Heart right ventricle (tissue), 16 donors: Measurements from ENCODE around the gene ZFYVE21. TPM values are rescaled to one million over a fixed set of nuclear protein-coding genes. Genes with fewer than 3 reads are reported as not detected.

Source experiments
- ATAC-seq, 8 donors: fragments of 200-7000 bp; cut with Tn5 transposase; one replicate each; pipeline ENCODE4 v1.9.1; 2020; ENCODE audit warnings: mild to moderate bottlenecking in 8 of 8, moderate library complexity in 8 of 8, moderate number of reproducible peaks in 1 of 8
- DNase-seq, 2 donors: peaks; one replicate each; pipeline ENCODE4 v3.0.0-alpha.2; 2020
- H3K27ac ChIP-seq, 10 donors: fragments of 200-600 bp; sonication (generic) in 2 of 10; one replicate each; pipeline versions ENCODE4 v1.5.0 to v1.8.0; 2020 to 2022; ENCODE audit warnings: mild to moderate bottlenecking in 3 of 10
- H3K27me3 ChIP-seq, 7 donors: fragments of 200-600 bp; one replicate each; pipeline ENCODE4 v1.8.0; 2021 to 2022; ENCODE audit warnings: mild to moderate bottlenecking in 2 of 7
- H3K36me3 ChIP-seq, 9 donors: fragments of 200-600 bp; sonication (generic) in 1 of 9; one replicate each; pipeline versions ENCODE4 v1.5.0 to v1.8.0; 2020 to 2022; ENCODE audit warnings: mild to moderate bottlenecking in 2 of 9
- H3K4me1 ChIP-seq, 9 donors: fragments of 200-600 bp; sonication (generic) in 1 of 9; one replicate each; pipeline versions ENCODE4 v1.5.0 to v1.8.0; 2020 to 2022; ENCODE audit warnings: mild to moderate bottlenecking in 4 of 9
- H3K4me3 ChIP-seq, 10 donors: fragments of 200-600 bp; sonication (generic) in 2 of 10; one replicate each; pipeline versions ENCODE4 v1.5.0 to v1.8.0; 2020 to 2022; ENCODE audit warnings: mild to moderate bottlenecking in 7 of 10, moderate library complexity in 2 of 10
- H3K9me3 ChIP-seq, 11 donors: fragments of 200-600 bp in 10 of 11; sonication (generic) in 2 of 11; one replicate each; pipeline versions ENCODE4 v1.5.0 to v1.8.0; 2013 to 2022; ENCODE audit warnings: mild to moderate bottlenecking in 2 of 11, control low read depth in 1 of 11, moderate library complexity in 1 of 11
- CTCF ChIP-seq, 9 donors: fragments of 200-600 bp; sonication (generic) in 2 of 9; IDR thresholded peaks; one replicate each; pipeline versions ENCODE4 v1.5.0 to v1.8.0; 2021 to 2022; ENCODE audit warnings: antibody characterized with exemption in 9 of 9, mild to moderate bottlenecking in 5 of 9, moderate library complexity in 1 of 9
- WGBS, 2 donors: extraction: QIAGEN DNeasy Blood & Tissue Kit; methylation state at CpG; one replicate each; pipeline ENCODE4 v1.1.7; 2013; ENCODE audit warnings: inconsistent platforms in 1 of 2; 5-methylcytosine and 5-hydroxymethylcytosine counted together
- intact Hi-C, 10 donors: fragments of 100-400 bp; cut with DNase I; formaldehyde crosslinking; loops; one replicate each; pipeline versions ENCODE4 v1.11.1 to v1.14.2; 2022
- polyA plus RNA-seq, 2 donors: library from polyadenylated mRNA; stranded (reverse); fragments of 200-250 nt; gene quantifications; one replicate each; pipeline ENCODE4 v1.2.3, GENCODE V29; 2013
- total RNA-seq, 10 donors: library from RNA; stranded (reverse); fragmentation: NEBNext Ultra II Directional in 3 of 10; extraction: Animal tissue kit (Norgen Biotek cat#: 25700) in 3 of 10; gene quantifications; one replicate each; pipeline versions ENCODE4 v1.2.1 to v1.2.4, GENCODE V29; 2021 to 2023
- donor health status: Arrhythmogenic right ventricular cardiomyopathy.
- donor health status: ischemic (EF 13 %, LVEDD 7.1; RV severe dilation, severe dysfunction).
- donor health status: healthy with polysubstance abuse.
- donor health status: DM: no; HTN: yes; CAD: no.
- donor health status: DM: no; HTN: no; CAD: no.
- donor health status: ischemic (EF 25% LVEDD 6.9; RV normal size, moderate dysfunction).
- donor health status: ischemic (EF 25% LVEDD 5.7; RV mildly dilated, moderate dysfunction).
- donor health status: healthy.
- donor health status: DM: yes; HTN: yes; CAD: no.
- donor health status: Ischemic cardiomyopathy.
- donor health status: ischemic (EF 35%, LVEDD 5.7; RV mildly dilated, moderate dysfunction).
- donor health status: nonischemic (EF 11% LVEDD 7.7; RV severe dilation, severe dysfunction).
- donor health status: DM: yes; HTN: yes; CAD: no.
- donor health status: PGD.
- donor health status: ischemic (EF 29% LVEDD 5.4; RV normal size, mild dysfunction).
- donor health status: nonischemic (EF 23%, LVEDD 6.1; RV moderate dilation, normal function).

The ZFYVE21 gene
- total and polyA plus RNA-seq, 12 donors: 43.5 to 88.8 (median 54.5) TPM

DNA sequence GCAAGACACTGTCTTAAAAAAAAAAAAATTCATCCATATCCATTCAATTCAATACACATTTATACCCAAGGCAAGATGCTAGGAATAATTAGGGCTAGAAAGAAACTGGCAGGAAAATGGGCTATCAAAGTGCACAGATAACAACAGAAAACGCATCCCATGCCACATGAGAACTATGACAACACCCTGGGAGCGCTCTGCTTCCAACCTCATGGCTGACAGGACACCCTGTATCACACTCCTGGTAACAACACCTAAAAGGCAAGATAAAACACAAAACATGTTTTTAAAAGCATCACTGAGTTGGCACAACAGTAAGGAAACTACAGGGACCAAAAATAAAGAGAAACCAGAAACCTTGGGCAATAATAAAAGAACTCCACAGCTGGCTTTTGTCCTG lies 54.9 kb downstream of the ZFYVE21 start:
- no peak overlapping the region for H3K27ac ChIP-seq
- no peak for DNase-seq
- H3K4me3 ChIP-seq: no peak overlapping the region
- TF ChIP-seq CTCF (IDR thresholded peaks at IDR 0.05): no peak
- peaks cover 0 to 8% (median 0%) of the 10 kb centered on the region in 11 donors for H3K9me3 ChIP-seq
- WGBS, 2 donors: 67 to 72% methylated on average over 2 of the region's 2 CpGs
- H3K36me3 ChIP-seq: peaks cover 0 to 44% (median 0%) of the 10 kb centered on the region in 9 donors
- H3K4me1 ChIP-seq: peaks cover 0 to 29% (median 9%) of the 10 kb centered on the region in 9 donors
- ATAC-seq: peak in 1 of 8 donors; percentile 80
- no peaks in the 10 kb centered on the region for H3K27me3 ChIP-seq
- intact Hi-C loops: no loop called here

- TF ChIP-seq CTCF (IDR thresholded peaks at IDR 0.05): peak in 3 of 9 donors; percentile 12 to 22 (median 21)
- Histone ChIP-seq H3K4me1 (peaks cover 0 to 32% (median 8%) of the 10 kb centered on the region in 9 donors), H3K27ac (no peak overlapping the region), H3K36me3 (peaks cover 0 to 47% (median 0%) of the 10 kb centered on the region in 9 donors), H3K9me3 (peaks cover 0 to 8% (median 0%) of the 10 kb centered on the region in 11 donors), H3K27me3 (no peaks in the 10 kb centered on the region), H3K4me3 (no peak overlapping the region)
- intact Hi-C loops: no loop called here
- DNase-seq: no peak
- WGBS, 2 donors: 65 to 69% methylated on average over 4 of the region's 4 CpGs
- ATAC-seq: peak in 1 of 8 donors; percentile 27
These were observed 55.3 kb downstream of the ZFYVE21 start for GRCh38 chr14:103770902-103771301.

DNA sequence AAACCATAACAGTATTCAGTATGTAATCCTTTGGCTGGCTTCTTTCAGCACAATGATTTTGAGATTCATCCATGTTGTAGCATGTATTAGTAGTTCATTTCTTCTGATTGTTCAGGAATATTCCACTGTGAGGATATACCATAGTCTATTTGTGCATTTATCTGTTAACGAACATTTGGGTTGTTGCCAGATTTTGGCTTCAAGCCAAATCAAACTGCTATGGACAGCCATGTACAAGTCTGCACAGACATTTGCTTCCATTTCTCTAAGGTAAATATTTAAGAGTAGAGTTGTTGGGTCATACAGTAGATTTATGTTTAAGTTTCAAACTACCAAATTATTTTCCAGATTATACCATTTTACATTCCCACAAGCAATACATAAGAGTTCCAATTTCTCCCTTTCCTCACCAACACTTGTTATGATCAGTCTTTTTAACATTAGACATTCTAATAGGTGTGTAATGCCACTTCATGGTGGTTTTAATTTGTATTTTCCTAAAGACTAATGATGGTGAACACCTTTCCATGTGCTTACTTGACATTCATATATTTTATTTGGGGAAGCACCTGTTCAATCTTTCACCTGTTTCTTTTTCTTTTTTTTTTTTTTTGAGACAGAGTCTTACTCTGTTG lies 56.6 kb downstream of the ZFYVE21 start:
- Histone ChIP-seq H3K9me3 (peaks cover 0 to 8% (median 0%) of the 10 kb centered on the region in 11 donors), H3K4me1 (peaks cover 0 to 30% (median 11%) of the 10 kb centered on the region in 9 donors), H3K36me3 (peaks cover 0 to 51% (median 2%) of the 10 kb centered on the region in 9 donors), H3K27me3 (no peaks in the 10 kb centered on the region), H3K27ac (no peak overlapping the region), H3K4me3 (no peak overlapping the region)
- DNase-seq (no peak), ATAC-seq (no peak)
- no peak for TF ChIP-seq CTCF (IDR thresholded peaks at IDR 0.05)
- intact Hi-C loops: no loop called here
- WGBS, 2 donors: 37 to 38% methylated on average over 1 of the region's 1 CpG

- peaks cover 0 to 22% (median 7%) of the 10 kb centered on the region in 9 donors for H3K4me1 ChIP-seq
- no peak for ATAC-seq
- H3K27me3 ChIP-seq: no peaks in the 10 kb centered on the region
- peaks cover 0 to 64% (median 5%) of the 10 kb centered on the region in 9 donors for H3K36me3 ChIP-seq
- no peak overlapping the region for H3K4me3 ChIP-seq
- H3K27ac ChIP-seq: no peak overlapping the region
- peaks cover 0 to 8% (median 0%) of the 10 kb centered on the region in 11 donors for H3K9me3 ChIP-seq
- no peak for TF ChIP-seq CTCF (IDR thresholded peaks at IDR 0.05)
- DNase-seq: no peak
- intact Hi-C loops: no loop called here
- WGBS, 2 donors: 76 to 87% methylated on average over 2 of the region's 2 CpGs
These were observed 57.9 kb downstream of the ZFYVE21 start for GRCh38 chr14:103773521-103773920.
